ENCODE results near the gene ITGB6. TPM values are rescaled to one million over a fixed set of nuclear protein-coding genes. Genes with fewer than 3 reads are reported as not detected.

ITGB6 gene
- total RNA-seq, 6 experiments from 2014 or later, result 0.11 to 0.68 (median 0.44) TPM; not detected in 2

DNA sequence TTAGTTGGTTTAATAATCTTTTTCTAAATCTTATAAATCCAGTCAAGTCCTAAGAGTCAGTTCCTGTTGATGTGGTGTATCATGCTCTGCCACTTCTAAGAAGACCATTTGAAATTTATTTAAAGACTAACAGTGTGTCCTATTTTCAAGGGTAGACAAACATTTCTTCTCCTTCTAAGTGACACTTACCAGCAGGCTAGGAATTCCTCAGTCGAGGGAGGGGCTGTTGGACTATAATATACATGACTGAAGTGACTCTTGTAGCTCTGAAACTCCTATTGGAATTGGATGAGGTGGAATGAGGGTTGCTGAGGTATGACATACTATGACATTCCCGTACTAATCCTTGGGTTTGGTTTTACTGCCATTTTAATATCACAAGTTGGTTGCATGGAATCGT, 30.6 kb downstream of the ITGB6 start:
- Histone ChIP-seq H3K27me3 (no peaks in the 10 kb centered on the region), H3K27ac (no peak overlapping the region), H3K4me3 (no peak overlapping the region), H3K4me1 (no peaks in the 10 kb centered on the region), H3K36me3 (no peaks in the 10 kb centered on the region), H3K9me3 (no peaks in the 10 kb centered on the region)
- intact Hi-C loops (cut with DNase I), result no loop called here
- TF ChIP-seq POLR2A (IDR thresholded peaks at IDR 0.05), result no peak
- TF ChIP-seq, protein P1, sequence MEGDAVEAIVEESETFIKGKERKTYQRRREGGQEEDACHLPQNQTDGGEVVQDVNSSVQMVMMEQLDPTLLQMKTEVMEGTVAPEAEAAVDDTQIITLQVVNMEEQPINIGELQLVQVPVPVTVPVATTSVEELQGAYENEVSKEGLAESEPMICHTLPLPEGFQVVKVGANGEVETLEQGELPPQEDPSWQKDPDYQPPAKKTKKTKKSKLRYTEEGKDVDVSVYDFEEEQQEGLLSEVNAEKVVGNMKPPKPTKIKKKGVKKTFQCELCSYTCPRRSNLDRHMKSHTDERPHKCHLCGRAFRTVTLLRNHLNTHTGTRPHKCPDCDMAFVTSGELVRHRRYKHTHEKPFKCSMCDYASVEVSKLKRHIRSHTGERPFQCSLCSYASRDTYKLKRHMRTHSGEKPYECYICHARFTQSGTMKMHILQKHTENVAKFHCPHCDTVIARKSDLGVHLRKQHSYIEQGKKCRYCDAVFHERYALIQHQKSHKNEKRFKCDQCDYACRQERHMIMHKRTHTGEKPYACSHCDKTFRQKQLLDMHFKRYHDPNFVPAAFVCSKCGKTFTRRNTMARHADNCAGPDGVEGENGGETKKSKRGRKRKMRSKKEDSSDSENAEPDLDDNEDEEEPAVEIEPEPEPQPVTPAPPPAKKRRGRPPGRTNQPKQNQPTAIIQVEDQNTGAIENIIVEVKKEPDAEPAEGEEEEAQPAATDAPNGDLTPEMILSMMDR (IDR thresholded peaks at IDR 0.05), result no peak
- 57% methylated on average over 3 of the region's 3 CpGs for WGBS (ENCODE audit: insufficient coverage, low coverage, low lambda C conversion rate, missing lambda C conversion rate)
- no peak for ATAC-seq
- DNase-seq, result no peak

GRCh38 chr2:160168878-160169277, 31.2 kb downstream of the ITGB6 start:
- 55% methylated on average over 3 of the region's 3 CpGs for WGBS (ENCODE audit: insufficient coverage, low coverage, low lambda C conversion rate, missing lambda C conversion rate)
- intact Hi-C loops (cut with DNase I), result no loop called here
- Histone ChIP-seq H3K27ac (no peak overlapping the region), H3K4me3 (no peak overlapping the region), H3K27me3 (no peaks in the 10 kb centered on the region), H3K9me3 (no peaks in the 10 kb centered on the region), H3K4me1 (no peaks in the 10 kb centered on the region), H3K36me3 (no peaks in the 10 kb centered on the region)
- no peak for ATAC-seq
- no peak for TF ChIP-seq POLR2A (IDR thresholded peaks at IDR 0.05)
- TF ChIP-seq, protein P1 (IDR thresholded peaks at IDR 0.05), result no peak
- DNase-seq, result no peak

GRCh38 chr2:160167089-160167740, 32.9 kb downstream of the ITGB6 start:
- Histone ChIP-seq H3K27ac (no peak overlapping the region), H3K36me3 (no peaks in the 10 kb centered on the region), H3K4me3 (no peak overlapping the region), H3K27me3 (no peaks in the 10 kb centered on the region), H3K4me1 (no peaks in the 10 kb centered on the region), H3K9me3 (no peaks in the 10 kb centered on the region)
- ATAC-seq, result no peak
- no peak for DNase-seq
- WGBS (ENCODE audit: insufficient coverage, low coverage, low lambda C conversion rate, missing lambda C conversion rate), result 63% methylated on average over 12 of the region's 12 CpGs
- TF ChIP-seq, protein P1 (IDR thresholded peaks at IDR 0.05), result no peak
- no peak for TF ChIP-seq POLR2A (IDR thresholded peaks at IDR 0.05)
- intact Hi-C loops (cut with DNase I), result no loop called here

DNA sequence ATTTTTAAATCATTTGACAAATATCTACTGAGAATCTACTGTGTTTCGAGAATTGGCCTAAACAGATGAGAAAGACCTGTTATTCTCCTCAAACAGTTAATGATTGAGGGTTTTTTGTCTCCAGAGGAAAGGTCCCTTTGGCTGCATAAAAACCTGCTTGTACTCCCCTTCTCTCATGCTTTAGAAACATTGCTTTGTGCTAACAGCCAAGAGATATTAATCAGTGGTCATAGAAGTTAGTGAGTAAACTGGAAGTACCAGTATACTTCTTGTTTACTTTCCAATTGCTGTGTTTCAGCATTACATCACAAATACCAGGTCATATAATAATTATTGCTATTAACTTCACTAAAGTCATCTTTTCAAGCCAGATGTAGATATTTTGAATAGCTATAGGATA, 34.1 kb downstream of the ITGB6 start:
- 79% methylated on average over 1 of the region's 1 CpG for WGBS (ENCODE audit: insufficient coverage, low coverage, low lambda C conversion rate, missing lambda C conversion rate)
- Histone ChIP-seq H3K27ac (no peak overlapping the region), H3K27me3 (no peaks in the 10 kb centered on the region), H3K9me3 (no peaks in the 10 kb centered on the region), H3K4me3 (no peak overlapping the region), H3K4me1 (no peaks in the 10 kb centered on the region), H3K36me3 (no peaks in the 10 kb centered on the region)
- intact Hi-C loops (cut with DNase I), result no loop called here
- TF ChIP-seq, protein P1 (IDR thresholded peaks at IDR 0.05), result no peak
- no peak for TF ChIP-seq POLR2A (IDR thresholded peaks at IDR 0.05)
- DNase-seq (no peak), ATAC-seq (no peak)

All from right lobe of liver (tissue), 6 donors.